NCI-H460 (cell line): Measurements from ENCODE around the gene SNX22. TPM values are rescaled to one million over a fixed set of nuclear protein-coding genes. Genes with fewer than 3 reads are reported as not detected.
"Not testable (repeated sequence)": the region's sequence is repeated elsewhere in the genome, so short reads cannot be mapped to it uniquely, and the experiment has no call there.

Source experiments
- DNase-seq: peaks from one replicate; pipeline ENCODE4 v3.0.0-alpha.2; 2016; ENCODE audit warnings: low read depth; ENCODE audit errors: extremely low read depth
- polyA plus RNA-seq: library from polyadenylated mRNA; depleted of rRNA; stranded (reverse); fragments of >200 nt; gene quantifications from 2 replicates; pipeline ENCODE4 v1.2.3, GENCODE V29; 2014; cell fraction: nucleus; rRNA removed
- total RNA-seq: library from RNA; depleted of rRNA; stranded (reverse); fragments of >200 nt; shearing (Covaris generic); gene quantifications from 2 replicates; pipeline ENCODE4 v1.2.3, GENCODE V29; 2014; rRNA removed

SNX22 gene
- total RNA-seq = 0.09 and 0.42 TPM in 2 replicates
- polyA plus RNA-seq = 3.3 and 4.2 TPM in 2 replicates

- DNase-seq = no peak
These were observed at the start of gene SNX22 for GRCh38 chr15:64151727-64152506. SNX22 (plus strand) TSS chr15:64151731; CDS start chr15:64151776, 45 bp downstream.

DNA sequence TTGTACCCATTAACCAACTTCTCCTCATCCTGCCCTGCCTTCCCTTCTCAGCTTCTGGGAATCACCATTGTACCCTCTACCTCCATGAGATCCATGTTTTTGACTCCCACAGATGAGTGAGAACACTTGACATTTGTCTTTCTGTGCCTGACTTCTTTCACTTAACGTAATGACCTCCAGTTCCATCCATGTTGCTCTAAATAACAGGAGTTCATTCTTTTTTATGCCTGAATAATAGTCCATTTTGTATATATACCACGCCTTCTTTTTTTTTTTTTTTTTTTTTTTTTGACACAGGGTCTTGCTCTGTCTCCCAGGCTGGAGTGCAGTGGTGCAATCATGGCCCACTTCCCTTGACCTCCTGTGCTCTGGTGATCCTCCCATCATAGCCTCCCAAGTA, 49.0 kb upstream of the SNX22 start:
- DNase-seq = no peak

DNA sequence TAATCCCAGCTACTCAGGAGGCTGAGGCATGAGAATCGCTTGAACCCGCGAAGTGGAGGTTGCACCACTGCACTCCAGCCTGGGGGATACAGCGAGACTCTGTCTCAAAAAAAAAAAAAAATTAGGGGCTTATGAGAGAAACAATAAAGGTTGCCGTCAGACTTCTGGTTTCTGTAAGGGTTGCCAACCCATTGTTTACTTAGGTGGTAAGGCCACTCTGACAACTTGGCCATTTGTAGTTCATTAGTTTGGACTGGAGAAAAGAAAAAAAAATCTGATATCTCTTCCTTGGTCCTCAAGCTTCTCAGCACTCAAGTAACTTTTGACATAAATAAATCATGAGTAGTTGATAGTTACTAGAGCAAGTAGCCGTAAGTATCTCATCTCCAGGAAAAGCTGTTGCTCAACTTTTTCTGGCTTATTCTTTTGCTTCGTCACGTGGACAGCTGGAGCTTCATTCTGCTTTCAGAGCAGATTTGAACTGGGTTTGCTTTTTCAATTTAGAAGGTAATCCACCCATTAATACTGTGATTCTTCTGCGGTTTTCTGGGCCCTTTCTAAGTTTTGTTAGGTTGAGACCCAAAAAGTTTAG, 46.3 kb upstream of the SNX22 start:
- DNase-seq = no peak

- DNase-seq = no peak
These were observed 44.2 kb upstream of the SNX22 start for GRCh38 chr15:64107337-64107736.

DNA sequence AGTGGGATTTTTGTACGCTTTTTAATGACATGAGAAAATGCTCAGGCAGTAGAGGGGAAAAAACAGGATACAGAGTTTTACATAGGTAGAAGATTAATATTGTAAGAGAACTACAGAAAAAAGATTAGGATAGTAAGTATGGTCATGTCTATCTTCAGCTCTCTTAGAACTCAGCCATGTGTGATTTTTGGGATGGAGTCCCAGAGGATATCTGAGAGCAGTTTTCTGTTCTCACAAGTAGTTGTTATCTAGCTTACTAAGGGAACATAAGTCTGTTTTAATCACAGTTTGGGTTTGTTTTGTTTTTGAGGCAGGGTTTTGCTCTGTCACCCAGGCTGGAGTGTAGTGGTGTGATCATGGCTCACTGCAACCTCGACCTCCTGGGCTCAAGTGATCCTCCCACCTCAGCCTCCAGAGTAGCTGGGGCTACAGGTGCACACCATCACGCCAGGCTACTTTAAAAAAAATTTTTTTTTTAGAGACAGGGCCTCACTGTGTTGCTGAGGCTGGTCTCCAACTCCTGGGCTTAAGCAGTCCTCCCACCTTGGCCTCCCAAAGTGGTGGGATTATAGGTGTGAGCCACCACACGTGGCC, 41.3 kb upstream of the SNX22 start:
- not testable (repeated sequence) for DNase-seq

DNA sequence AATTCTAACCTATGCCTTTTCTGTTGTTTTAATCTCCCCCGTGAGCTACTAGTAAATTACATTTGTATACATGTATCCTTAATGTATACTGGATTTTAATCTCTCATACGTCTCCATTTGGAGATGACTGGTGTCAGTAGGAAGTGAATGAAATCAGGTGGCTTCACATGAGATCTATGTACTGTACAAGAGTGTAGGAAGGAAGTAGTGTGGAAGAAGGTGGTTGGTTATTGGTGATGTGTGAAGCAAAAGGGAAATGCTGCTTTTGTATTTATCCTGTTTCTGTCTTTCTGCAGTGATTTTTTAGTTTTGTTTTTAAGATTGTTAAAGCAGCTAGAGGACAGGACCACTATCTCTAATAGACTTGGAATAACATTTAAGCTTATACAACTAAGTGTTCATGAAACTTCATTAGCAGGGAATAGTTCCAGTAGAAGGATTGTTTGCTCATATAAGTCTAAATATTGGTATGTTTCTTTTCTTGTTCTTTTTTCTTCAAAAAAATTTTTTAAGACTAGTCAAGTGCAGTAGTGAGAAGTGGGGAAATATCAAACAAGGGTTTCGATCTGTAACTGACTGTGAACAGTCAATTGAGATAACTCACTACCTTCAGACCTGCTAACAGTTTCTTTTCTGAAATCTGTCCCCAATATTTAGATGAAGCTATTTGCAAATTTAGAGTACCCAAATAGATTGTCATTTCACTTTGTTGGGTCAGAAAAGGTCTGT, 40.4 kb upstream of the SNX22 start:
- DNase-seq = no peak

- DNase-seq = no peak
These were observed 39.9 kb upstream of the SNX22 start for GRCh38 chr15:64111679-64112050.

DNA sequence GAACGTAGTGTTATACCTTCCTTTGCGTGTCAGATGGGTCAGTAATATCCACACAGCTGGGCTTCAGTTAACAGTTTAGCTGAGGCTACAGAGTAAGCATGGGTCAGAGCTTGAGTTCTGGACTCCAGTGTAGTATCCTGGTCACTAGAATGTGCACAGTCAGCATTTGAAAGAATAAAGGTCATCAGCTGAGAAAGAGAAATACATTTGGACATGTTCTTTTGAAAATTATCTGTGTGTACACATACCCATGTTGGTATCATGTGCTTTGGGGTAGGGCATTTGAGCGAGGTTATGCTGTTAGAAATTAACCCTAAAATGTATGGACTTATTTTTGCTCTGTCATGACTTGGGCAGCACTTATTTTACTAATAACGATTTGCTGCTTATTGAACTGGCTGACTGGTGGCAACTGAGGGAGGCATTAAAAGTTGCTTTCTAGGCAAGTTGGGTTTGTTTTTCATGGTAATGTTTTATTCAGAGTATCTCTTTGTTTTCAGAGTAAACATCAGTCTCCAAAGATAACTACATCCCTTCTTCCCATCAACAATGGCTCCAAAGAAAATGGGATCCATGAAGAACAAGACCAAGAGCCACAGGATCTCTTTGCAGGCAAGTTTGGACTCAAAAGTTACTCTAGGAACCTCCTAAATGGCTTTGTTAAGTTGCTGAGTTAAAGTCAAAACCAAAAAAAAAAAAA, 39.3 kb upstream of the SNX22 start:
- no peak for DNase-seq

DNA sequence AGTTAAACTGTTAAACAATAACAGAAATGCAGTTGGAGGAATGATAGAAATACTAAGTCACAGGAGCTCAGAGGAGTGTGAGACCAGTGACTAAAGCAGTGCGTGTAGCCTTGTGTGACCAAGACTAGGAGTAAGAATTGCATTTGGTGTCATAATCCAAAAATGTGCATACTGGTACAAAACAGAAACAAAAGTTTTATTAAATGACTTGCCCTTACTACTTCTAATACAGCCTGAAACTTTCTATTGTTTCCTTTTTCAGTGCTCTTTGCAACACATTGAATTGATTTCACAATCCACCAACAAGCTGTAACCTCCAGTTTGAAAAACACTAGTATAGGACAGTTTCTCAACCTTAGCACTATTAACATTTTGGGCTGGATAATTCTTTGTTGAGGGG, 38.6 kb upstream of the SNX22 start:
- no peak for DNase-seq

GRCh38 chr15:64117759-64118487, 33.6 kb upstream of the SNX22 start:
- DNase-seq = no peak

DNA sequence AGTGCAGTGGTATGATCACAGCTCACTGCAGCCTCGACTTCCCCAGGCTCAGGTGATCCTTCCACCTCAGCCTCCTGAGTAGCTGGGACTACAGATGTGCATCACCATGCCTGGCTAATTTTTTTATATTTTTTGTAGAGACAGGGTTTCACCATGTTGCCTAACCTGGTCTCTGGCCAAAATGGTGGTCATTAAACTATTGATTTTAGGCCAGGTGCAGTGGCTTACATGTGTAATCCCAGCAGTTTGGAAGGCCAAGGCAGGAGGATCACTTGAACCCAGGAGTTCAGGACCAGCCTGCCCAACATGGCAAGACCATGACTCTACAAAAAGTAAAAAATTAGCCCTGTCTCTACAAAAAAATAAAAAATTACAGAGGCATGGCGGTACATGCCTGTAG, 31.2 kb upstream of the SNX22 start:
- DNase-seq = not testable (repeated sequence)

- DNase-seq = no peak
These were observed 29.9 kb upstream of the SNX22 start for GRCh38 chr15:64121614-64122013.

GRCh38 chr15:64122444-64122843, 29.1 kb upstream of the SNX22 start:
- no peak for DNase-seq

DNA sequence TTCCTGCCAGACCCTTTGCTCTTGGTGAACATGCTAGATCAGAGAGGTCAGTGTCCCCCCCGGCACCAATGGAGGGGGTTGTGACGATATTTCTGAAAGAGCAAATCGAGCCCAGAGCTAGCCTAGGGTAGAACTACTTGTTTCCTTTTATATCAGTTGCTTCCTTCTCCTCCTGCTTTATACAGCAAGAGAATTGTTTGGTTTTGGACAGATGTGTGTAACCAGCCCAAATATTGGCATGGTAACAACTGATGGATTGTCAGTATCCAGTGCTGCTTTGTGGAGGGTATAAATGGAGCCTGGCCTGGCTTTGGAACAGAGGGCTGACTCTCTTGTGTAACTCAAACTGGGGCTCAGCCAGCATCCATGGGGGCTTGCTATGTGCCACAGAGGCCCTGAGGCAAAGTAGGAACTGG, 28.6 kb upstream of the SNX22 start:
- no peak for DNase-seq

DNA sequence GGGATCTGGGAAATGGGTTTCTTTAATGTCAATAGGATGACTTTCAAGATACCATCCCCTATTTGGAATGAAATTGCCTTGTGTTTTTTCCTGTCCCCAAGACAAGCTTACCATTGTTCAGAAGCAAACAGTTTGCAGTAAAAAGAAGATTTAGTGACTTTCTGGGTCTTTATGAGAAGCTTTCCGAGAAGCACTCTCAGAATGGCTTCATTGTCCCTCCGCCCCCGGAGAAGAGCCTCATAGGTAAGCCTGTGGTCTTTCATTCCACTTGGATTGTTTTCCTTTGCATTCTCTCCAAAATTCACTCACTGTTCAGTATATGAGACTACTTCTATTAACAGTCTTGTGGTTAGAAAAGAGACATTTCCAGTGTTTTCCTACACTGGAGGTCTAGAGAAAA, 25.6 kb upstream of the SNX22 start:
- DNase-seq = no peak

DNA sequence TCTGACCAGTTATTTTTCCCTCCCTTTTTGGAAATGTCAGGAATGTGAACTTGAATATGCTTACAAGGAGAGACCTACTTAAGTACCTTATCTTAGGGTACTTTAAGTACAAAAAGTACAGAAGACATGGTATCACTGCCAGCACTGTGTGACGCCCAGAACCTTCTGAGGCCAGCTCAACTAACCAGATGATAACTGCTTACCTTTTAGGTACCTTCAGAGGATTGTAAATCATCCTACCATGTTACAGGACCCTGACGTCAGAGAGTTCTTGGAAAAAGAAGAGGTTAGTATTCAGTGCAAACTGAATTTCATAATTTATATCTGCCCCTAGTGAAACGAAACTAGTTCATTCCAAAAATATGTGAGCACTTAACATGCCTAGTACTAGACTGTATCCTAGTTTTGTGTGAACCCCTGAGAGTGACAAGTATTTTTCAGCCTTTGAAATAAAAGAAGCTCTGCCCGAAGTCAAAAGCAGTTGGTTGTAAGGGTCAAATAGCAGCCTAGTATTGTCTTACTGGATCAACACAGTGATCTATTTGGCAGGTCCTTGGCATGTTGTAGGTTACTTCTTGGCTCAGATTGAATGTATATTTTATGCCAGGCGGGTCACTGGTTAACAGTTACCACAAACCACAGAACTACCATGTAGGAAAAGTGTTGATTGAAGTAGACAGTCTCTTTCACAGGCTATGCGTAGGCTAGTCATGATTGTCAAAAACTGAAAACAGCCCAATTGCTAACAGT, 23.8 kb upstream of the SNX22 start:
- DNase-seq = no peak

DNA sequence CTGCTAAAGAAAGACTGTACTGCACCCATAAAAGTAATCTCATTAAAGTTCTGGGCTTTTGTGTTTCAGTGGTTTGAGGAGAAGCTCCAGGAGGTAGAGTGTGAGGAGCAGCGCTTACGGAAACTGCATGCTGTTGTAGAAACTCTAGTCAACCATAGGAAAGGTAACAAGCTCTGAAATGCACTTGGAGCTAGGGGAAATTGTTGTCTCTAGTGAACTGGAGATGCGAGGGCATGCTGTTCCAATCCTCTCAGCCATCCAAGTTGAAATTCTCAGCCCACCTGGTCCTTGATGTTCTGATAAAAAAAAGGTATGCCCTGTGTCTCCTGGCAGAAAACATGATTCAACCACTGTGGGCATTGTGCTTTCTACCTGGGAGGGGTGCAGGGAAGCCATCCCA, 21.4 kb upstream of the SNX22 start:
- no peak for DNase-seq

DNA sequence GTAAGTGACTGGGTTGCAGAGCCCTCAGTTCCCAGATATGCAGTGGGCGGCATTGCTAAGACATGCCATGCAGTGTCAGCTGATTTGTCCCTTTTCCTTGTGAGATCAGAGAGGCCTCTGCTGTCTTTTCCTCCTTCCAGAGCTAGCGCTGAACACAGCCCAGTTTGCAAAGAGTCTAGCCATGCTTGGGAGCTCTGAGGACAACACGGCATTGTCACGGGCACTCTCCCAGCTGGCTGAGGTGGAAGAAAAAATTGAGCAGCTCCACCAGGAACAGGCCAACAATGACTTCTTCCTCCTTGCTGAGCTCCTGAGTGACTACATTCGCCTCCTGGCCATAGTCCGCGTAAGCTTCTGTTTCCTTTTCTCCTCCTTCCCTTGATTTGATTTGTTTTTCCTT, 20.0 kb upstream of the SNX22 start:
- DNase-seq = no peak

GRCh38 chr15:64132217-64132616, 19.3 kb upstream of the SNX22 start:
- DNase-seq = no peak
